Posterior vena cava (tissue), 2 donors: ENCODE results near the gene TBRG4. TPM values are rescaled to one million over a fixed set of nuclear protein-coding genes. Genes with fewer than 3 reads are reported as not detected.
A peak's percentile ranks its signal among the peaks of the same experiment; 100 is the strongest.

Source experiments
- DNase-seq: peaks from one replicate; pipeline ENCODE4 v3.0.0-alpha.2; 2020; ENCODE audit warnings: low spot score
- intact Hi-C, 2 donors: fragments of 100-400 bp; cut with DNase I; formaldehyde crosslinking; loops; one replicate each; pipeline versions ENCODE4 v1.14.1 to v1.14.2; 2022 to 2023
- long read RNA-seq, 2 donors: library from polyadenylated mRNA; unstranded; transcript quantifications; one replicate each; pipeline ENCODE4 v2.0.0, GENCODE V29; 2020 to 2021
- total RNA-seq, 2 donors: library from RNA; stranded (reverse); fragmentation: NEBNext Ultra II Directional; extraction: Animal tissue kit (Norgen Biotek cat#: 25700); gene quantifications; one replicate each; pipeline ENCODE4 v1.2.1, GENCODE V29; 2021
- donor health status: DM: yes; HTN: yes; CAD: no.
- donor health status: DM: yes; HTN: yes; CAD: no.

Gene TBRG4
- total RNA-seq, result 10 to 100 TPM; 32.5 to 35.1 TPM
- long read RNA-seq, donor 1, transcript TBRG4-201 (11 exons, 2,243 nt), result major isoform, 9 of 28 reads
- long read RNA-seq, donor 1, partial matches to known transcripts, result 7 of 28 reads
- long read RNA-seq, donor 1, other reads (novel, unspliced or antisense), result 9 of 28 reads
- long read RNA-seq, donor 2, transcript TBRG4-201 (11 exons, 2,243 nt), result major isoform, 74 of 159 reads
- long read RNA-seq, donor 2, transcript TBRG4-202 (9 exons, 1,917 nt), result minor isoform, 18 of 159 reads
- long read RNA-seq, donor 2, partial matches to known transcripts, result 14 of 159 reads
- long read RNA-seq, donor 2, other reads (novel, unspliced or antisense), result 49 of 159 reads

DNA sequence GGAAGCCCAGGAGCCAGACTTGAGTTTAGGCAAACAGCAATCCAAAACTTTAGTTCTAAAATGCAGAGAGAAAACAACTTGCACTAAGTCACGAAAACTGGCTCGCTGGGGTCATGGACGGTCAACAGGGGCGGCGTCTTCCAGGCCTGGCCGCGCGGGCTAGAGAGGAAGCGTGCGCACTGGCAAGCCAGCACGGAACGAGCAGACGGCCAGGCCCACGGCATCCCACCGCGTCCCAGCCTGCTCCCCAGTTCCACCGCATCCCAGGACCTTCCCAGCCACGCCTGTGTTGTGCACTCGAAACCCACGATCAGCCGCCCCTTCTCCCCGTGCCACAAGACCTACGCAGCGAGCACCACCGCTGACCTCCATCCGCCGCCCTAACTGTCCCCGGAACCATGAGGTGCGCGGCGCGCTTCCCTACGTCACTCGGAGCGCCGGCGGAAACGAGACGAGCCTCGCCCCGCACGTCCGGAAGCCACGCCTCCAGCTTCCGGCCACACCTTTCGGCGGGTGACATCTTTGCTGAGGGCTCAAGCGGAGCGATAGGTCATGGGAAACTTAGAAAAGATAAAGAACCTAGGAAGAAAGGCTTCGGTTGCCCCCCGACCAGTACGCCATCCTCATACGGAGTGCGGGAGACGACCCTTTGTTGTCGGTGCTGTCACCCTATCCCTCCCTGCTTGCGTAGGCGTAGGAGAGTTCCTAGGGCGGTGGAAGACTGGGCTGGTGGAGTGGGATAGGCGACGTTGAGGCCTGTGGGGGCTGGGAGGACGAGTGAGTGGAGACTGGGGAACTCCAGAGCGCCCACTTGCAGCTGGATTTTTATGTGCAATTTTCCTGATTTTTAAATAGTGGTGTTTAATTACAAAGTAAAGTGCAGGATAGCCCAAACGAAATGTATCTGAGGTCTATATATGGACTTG, at the start of gene TBRG4:
TBRG4 (minus strand) TSS at position 400 of the 926 bp plus-strand sequence. CDS start 2,460 bp downstream, outside the sequence.
- intact Hi-C loops, result loop anchor here in 1 of 2 donors (10.0 kb wide), 1 partner anchor 107 kb away; the partner anchor contains the start of gene CCM2
- DNase-seq, result peak; percentile 99

DNA sequence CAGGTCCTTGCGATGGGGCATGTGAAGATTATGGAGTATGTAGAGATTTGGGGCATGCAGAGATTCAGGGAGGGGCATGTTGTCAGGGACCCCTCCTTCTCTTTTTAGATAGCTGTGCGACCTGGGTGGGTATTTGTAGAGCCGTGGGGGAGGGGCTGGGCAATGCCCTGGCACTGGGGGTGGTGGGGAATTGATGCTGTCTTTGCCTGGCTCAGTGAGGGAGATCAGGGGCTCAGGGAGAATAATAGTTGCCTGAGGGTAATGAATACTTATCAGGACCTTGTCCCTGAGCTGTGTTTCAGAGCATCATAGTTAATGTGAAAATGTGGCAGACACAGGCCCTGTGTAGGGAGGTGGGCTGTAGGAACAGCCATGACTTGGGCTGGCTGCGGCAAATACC, 49.6 kb upstream of the TBRG4 start:
- no peak for DNase-seq
- intact Hi-C loops, result no loop called here

DNA sequence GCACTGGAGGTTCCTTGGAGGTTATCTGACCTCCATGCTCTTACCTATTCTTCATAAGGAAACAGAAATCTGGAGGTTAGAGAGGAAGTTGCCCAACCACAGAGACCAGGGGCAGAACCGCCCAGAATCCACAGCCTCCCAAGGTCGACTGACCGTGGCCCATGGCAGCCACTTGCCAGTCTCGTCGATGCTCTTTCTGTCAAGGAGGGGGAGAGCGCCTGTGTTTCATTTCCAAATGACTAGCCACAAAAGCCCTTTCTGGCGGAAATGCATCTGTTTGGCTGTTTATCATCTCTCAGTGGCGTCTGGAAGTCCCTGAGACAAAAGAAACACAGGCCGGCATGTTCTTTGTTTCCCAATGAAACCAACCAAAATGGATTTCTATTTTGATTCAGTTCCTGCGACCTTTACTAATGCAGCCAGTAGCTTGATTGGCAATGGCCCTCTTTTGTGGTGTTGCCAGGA, 49.0 kb upstream of the TBRG4 start:
- intact Hi-C loops, result no loop called here
- DNase-seq, result peak; percentile 63

DNA sequence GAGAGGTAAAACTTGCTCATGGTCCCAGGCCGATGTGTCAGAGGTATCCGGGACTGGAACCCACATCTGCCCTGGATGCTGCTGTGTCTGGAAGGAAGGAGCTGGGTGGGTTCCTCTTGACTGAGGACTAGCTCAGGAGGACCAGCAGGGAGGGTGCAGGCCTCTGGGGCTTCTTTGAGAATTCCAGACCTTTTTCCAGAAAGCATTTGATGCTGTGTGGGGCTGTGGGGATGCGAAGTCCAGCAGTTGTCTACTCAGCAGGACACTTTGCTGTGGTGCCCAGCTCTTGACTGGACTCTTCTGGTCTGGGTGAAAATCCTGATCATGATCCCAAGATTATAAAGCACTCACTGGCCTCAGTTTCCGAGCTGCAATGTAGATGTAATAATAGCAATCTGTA, 47.8 kb upstream of the TBRG4 start:
- DNase-seq, result peak; percentile 32
- intact Hi-C loops, result loop anchor here (5.0 to 10.0 kb wide), 4 partner anchors 98 to 696 kb away; no protein-coding TSS in a partner anchor

DNA sequence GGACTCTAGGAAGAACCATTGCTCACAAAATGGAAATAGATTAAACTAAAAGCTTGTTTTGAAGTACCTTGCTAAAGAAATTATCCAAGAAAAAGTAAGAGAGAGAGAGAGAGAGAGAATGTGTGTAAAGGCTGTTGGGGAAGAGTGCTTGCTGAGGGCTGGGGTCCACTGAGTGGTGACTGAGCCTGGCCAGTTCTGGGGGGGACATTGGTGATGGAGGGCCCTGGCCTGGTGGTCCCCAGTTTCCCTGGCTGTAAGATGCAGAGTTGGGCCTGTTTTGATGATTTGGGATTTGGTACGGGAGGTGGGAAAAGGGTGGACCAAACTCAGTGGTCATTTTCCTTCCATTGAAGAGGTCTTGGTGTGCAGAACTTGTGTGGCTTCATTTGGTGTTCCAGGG, 47.0 kb upstream of the TBRG4 start:
- intact Hi-C loops, result loop anchor here (5.0 to 10.0 kb wide), 4 partner anchors 99 to 696 kb away; no protein-coding TSS in a partner anchor

DNA sequence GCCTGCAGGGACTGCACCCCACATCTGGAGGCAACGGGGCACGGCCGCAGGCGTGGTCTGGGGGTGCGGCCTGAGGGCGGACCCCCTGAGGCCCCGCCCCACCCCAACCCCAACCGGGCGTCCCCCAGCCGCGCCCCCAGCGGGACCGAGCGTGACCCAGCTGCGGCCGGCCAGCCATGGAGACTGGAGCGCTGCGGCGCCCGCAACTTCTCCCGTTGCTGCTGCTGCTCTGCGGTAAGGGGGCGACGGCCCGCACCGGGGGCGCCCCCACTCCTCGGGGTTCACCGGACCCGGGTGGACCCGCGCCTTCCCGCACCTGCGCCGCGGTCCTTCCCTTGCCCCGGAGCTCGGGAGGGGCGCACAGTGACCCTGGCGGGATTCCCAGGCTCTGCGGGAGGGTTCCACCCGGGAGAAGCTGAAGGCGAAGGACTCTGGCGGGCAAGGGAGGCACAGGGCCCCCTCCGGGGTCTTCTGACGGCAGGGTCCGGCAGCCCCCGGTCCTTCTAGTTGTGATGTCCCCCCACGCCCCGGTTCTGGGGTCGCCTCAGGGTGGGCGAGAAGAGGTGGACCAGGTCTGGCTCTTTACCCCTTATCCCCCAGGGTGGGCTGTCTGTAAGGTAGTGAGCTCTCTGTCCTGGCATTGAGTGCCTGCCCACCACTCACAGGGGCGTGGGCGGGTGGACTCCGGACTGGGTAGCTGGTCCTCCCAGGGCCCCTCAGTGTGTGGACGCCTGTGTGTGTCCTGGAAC, 46.3 kb upstream of the TBRG4 start, which contains the start of gene RAMP3:
RAMP3 (plus strand) TSS at position 139 of the 749 bp plus-strand sequence; CDS start at position 177, 38 bp downstream.
- DNase-seq, result peak; percentile 78
- intact Hi-C loops, result loop anchor here (5.0 to 10.0 kb wide), 4 partner anchors 99 to 697 kb away; no protein-coding TSS in a partner anchor

More for the DNA sequence above, 47.0 kb upstream of the TBRG4 start:
- no peak for DNase-seq

DNA sequence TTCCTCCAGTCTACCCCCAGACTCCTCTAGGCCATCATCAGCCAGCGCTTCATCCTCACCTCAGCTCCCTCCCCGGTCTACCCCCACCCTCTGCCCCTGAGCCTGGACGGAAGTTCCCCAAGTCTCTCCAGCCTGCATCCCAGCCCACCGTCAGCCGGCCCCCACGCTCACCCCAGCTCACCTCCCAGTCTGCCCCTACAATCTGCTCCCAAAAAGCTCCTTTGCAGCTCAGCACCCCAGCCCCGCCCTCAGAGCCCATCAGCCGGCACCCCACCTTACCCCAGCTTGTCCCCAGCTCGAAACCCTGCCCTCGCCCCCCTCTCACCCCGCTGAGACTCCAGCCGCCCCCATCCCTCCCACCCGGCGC, 45.8 kb upstream of the TBRG4 start:
- no peak for DNase-seq
- intact Hi-C loops, result loop anchor here (5.0 to 10.0 kb wide), 4 partner anchors 100 to 698 kb away; no protein-coding TSS in a partner anchor

DNA sequence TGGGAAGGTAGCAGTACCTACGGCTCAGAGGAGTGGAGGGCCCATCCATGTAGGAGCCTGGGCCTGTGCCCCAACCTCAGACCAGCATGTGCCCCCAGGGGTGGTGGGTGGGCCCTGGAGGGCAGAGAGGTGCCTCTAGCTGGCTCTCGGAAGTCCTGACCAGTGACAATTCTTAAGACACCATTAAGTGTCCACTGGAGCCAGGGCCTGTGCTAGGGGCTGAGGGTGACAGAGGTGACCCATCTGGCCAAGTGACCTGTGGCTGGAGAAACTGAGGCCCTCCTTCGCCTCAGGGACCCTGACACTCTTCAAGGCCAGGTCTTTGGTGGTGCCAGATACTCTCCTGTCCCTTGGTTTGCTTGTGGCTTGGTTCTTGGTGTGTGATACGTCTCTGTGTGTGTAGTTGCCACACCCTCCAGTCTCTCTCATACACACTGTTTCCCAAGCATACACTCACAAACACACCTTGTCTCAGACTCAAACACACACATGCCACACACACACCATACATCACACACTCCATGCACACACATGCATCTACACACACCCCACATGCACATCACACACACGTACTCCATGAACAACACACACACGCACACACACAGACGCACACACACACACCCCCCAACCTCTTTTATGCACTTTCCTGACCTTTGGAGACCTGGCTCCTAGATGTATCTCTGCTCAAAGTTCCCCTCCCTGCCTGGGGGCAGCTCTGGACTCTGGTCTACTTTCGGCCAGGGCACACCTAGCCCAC, 45.2 kb upstream of the TBRG4 start:
- DNase-seq, result peak; percentile 62
- intact Hi-C loops, result loop anchor here (5.0 to 10.0 kb wide), 4 partner anchors 101 to 698 kb away; no protein-coding TSS in a partner anchor

DNA sequence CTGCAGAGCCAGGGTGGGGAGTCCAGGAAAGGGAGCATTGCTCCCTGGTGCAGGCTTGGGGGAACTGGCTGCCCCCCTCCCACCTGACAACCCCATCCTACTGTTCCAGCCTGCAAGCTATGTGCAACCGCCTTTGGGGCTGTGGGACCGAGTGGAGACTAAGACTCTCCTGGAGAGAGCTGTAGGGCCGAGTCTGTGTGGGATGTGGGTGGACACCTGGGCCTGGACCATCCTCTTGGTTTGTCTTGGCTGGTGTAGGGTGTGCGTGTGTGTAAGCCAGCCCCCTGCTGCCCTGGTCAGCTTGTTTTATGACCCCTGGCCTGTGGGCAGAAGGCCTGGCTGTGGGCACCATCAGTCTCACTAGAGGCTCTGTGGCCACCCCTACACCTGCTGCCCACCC, 44.4 kb upstream of the TBRG4 start:
- intact Hi-C loops, result loop anchor here (5.0 to 10.0 kb wide), 4 partner anchors 101 to 699 kb away; no protein-coding TSS in a partner anchor
- peak; percentile 62 for DNase-seq

DNA sequence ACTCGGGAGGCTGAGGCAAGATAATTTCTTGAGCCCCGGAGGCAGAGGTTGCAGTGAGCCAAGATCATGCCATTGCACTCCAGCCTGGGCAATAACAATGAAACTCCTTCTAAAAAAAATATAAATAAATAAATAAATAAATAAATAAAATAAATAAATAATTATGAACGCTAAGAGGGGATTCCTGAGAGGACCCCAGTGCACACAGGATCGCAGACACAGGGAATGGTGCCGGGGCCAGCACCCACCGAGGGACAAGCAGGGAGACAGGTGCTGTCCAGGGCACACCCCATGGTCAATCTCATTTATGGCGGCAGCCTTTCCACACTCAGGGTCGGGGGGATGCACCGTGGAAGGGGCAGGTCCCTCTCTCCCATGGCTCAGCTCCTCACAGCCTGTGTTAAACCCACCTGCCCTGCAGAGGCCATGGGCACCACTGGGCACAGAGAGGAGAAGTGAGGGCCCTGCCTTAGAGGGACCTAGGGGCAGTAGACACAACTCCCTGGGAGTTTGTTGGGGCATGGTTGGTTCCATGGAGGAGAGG, 43.9 kb upstream of the TBRG4 start:
- intact Hi-C loops, result loop anchor here (5.0 to 10.0 kb wide), 4 partner anchors 102 to 699 kb away; no protein-coding TSS in a partner anchor
- peak; percentile 71 for DNase-seq

DNA sequence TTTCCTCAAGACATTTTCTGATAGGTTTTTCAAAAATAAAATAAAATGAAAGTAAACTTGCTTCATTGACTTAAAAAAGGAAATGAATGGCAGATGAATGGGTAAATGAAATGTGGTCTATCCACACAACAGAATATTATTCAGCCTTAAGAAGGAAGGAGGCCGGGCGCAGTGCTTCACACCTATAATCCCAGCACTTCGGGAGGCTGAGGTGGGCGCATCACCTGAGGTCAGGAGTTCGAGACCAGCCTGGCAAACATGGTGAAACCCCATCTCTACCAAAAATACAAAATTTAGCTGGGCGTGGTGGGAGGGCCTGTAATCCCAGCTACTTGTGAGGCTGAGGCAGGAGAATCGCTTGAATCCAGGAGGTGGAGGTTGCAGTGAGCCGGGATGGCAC, 42.4 kb upstream of the TBRG4 start:
- intact Hi-C loops, result loop anchor here (10.0 kb wide), 2 partner anchors 521 to 701 kb away; no protein-coding TSS in a partner anchor
- DNase-seq, result peak; percentile 46

DNA sequence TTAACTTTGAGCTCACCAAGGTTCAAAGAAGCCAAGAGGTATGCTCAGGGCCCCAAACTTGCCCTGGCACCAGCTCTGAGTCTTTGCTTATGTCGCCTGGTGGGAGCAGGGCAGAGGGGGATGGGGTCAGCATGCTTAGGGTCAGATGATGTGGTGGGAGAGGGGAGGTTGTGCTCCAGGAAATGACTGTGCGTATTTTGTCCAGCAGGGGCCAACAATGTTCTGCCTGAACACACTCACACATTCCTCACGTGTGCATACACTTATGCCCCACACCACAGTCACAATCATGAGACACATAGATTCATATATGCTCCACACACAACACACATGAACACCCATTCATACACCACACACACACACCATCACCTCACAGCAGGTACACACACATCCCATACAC, 41.7 kb upstream of the TBRG4 start:
- DNase-seq, result peak; percentile 43
- intact Hi-C loops, result loop anchor here (10.0 kb wide), 2 partner anchors 522 to 702 kb away; no protein-coding TSS in a partner anchor

DNA sequence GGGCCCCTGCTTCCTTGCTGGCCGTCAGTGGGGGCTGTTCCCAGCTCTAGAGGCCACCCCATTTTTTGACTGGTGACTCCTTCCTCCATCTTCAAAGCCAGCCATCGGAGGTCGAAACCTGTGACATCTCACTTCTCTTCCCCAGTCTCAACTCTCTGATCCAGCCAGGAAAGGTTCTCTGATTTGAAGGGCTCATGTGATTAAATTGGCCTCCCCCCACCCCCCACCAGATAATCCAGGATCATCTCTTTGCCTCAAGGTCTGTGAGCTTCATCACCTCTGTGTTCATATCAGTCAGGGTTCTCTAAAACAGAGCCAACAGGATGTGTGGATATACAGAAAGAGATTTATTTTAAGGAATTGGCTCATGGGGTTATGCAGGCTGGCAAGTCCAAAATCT, 40.5 kb upstream of the TBRG4 start:
- peak; percentile 11 for DNase-seq
- intact Hi-C loops, result loop anchor here (10.0 kb wide), 2 partner anchors 523 to 703 kb away; no protein-coding TSS in a partner anchor

DNA sequence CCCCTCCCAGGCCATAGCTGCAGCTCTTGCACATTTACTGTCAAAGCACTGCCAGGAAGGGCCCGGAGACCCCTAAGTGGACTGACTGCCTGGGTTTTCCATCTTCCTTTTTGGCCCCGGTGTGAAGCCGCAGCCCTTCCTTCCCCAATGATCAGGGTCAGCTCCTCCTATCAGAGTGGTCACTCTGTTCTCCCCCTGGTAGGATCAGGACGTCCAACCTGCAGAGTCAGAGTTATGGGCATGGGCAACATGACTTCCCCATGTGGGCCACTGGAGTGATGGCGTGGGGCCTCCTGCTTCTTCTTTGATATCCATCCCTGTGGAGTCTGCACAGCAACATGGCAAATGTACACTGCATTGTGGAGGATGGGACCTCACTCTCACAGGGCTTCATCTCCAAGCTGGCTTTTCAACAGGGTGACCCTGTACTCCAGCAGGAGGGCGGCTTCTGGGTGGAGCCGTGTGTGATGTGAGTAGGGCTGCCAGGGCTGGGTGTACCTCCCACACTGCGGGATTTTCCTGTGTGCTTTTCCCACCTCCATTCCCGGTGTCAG, 39.7 kb upstream of the TBRG4 start:
- intact Hi-C loops, result loop anchor here (10.0 kb wide), 2 partner anchors 524 to 704 kb away; no protein-coding TSS in a partner anchor
- peak; percentile 63 for DNase-seq

DNA sequence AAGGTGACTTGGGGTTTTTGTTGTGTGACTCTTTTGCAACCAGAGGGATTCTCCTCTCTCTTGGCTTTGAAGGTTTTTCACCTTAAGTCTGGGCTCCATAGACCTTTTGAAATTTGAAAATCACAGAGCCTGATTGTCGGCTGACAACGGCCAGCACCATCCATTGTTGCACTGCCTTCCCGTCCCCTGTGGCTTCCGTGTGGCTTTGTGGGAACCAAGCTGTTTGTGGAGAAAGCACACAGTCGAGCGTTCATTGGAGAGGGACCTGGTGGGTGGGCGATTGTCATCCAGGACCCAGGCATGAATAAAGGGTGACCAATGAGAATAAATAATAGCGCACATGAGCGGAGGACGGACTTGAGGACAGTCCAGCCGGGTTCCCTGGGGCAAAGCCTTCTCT, 38.7 kb upstream of the TBRG4 start:
- intact Hi-C loops, result loop anchor here (10.0 kb wide), 2 partner anchors 525 to 705 kb away; no protein-coding TSS in a partner anchor
- DNase-seq, result peak; percentile 36

DNA sequence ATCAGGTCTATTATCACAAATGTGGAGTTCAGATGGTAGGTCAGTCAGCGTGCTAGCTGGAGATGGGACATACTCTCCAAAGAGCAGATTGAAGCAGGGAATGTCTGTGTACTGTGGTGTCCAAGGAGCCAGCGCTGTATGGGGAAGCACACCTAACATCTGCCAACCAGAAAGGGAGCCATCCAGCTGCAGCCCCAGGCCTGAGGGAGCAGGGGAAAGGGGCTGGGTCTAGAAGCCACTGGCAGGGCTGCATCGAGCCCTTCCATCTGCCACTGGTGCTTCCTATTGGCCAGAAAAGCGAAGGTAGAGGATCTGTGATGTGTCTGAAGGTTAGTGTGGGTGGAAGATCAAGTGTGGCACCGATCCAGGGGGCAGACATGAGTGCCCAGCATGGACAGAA, 38.1 kb upstream of the TBRG4 start:
- DNase-seq, result peak; percentile 62
- intact Hi-C loops, result loop anchor here (10.0 kb wide), 2 partner anchors 525 to 705 kb away; no protein-coding TSS in a partner anchor

DNA sequence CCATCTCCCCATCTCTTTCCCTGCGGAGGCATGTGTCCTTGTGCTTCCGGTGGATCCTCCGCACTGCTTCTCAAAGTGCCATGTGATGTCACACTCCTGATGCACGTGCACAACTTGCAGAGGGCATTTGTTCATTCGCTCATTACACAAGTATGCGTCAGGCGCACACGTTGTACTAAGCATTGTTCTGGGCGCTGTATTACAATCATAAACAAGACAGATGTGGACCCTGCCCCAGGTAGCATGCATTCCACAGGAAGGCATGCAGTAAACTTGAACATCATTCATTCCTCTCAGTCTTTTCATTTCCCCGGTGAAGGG, 37.1 kb upstream of the TBRG4 start:
- intact Hi-C loops, result no loop called here
- no peak for DNase-seq
